ENCODE results near the gene UBR1.
"Not testable (repeated sequence)": the region's sequence is repeated elsewhere in the genome, so short reads cannot be mapped to it uniquely, and the experiment has no call there.

The UBR1 gene

GRCh38 chr15:42908538-42908937 lies 197.3 kb downstream of the UBR1 start:
- DNase-seq (ENCODE audit: low read depth) = no peak

- no peak for DNase-seq (ENCODE audit: low read depth)
These were observed 202.2 kb downstream of the UBR1 start for GRCh38 chr15:42903388-42904324.

- DNase-seq (ENCODE audit: low read depth) = not testable (repeated sequence)
These were observed 211.9 kb downstream of the UBR1 start for GRCh38 chr15:42893911-42894310.

Measured in stimulated activated CD8-positive, alpha-beta memory T cell treated with anti-CD3 and anti-CD28 coated beads, Interleukin-12 subunit alpha, Interleukin-12 subunit beta, amount 100 ng/mL, for 1 hour (primary cell).